LNCAP (cell line): ENCODE measurements around the gene PRMT2.

Experiments
- CTCF ChIP-seq: fragments of 450-650 bp; IDR thresholded peaks from 2 replicates; pipeline ENCODE4 v1.5.1; 2017; ENCODE audit warnings: mild to moderate bottlenecking

Gene PRMT2

GRCh38 chr21:46608672-46609111, 26.8 kb upstream of the PRMT2 start:
- TF ChIP-seq CTCF: no peak

- no peak for TF ChIP-seq CTCF
Measured at GRCh38 chr21:46610018-46610701, 25.3 kb upstream of the PRMT2 start.

DNA sequence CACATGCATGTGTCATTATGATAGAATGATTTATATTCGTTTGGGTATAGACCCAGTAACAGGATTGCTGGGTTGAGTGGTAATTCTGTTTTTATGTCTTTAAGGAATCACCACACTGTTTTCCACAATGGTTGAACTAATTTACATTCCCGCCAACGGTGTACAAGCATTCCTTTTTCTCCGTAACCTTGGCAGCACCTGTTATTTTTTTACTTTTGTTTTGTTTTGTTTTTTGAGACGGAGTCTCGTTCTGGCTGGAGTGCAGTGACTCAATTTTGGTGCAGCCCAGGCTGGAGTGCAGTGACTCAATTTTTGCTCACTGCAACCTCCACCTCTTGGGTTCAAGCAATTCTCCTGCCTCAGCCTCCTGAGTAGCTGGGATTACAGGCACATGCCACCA, 22.1 kb upstream of the PRMT2 start:
- no peak for TF ChIP-seq CTCF

- TF ChIP-seq CTCF: no peak
Measured at GRCh38 chr21:46616050-46616449, 19.4 kb upstream of the PRMT2 start.

GRCh38 chr21:46616656-46617055, 18.8 kb upstream of the PRMT2 start:
- no peak for TF ChIP-seq CTCF

GRCh38 chr21:46617267-46618051, 18.0 kb upstream of the PRMT2 start:
- TF ChIP-seq CTCF: no peak

DNA sequence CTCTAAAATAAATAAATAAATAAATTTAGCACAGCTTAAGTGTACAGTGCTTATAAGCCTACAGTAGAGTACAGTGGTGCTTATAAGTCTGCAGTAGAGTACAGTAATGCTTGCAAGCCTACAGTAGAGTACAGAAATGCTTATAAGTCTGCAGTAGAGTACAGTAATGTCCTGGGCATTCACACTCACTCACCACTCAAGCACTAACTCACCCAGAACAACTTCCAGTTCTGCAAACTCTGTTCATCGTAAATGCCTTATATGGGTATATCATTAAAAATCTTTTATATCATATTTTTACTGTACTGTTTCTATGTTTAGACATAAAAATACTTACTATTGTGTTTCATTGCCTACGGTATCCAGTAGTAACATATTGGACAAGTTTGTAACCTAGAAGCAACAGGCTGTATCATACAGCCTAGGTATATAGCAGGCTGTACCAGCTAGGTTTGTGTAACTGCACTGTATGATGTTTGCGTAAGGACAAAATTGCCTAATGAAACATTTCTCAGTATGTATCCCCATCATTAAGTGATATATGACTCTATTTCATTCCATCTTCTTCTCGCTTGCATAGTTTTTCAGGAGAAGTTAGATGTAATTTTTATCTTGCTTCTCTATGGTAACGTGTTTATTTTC, 16.6 kb upstream of the PRMT2 start:
- no peak for TF ChIP-seq CTCF
